GM10266 (cell line): Measurements from ENCODE around the gene AOPEP.

Experiments
- DNase-seq: peaks from one replicate; pipeline ENCODE4 v3.0.0; 2012; ENCODE audit errors: extremely low spot score
- TF ChIP-seq, protein P1 (sequence below): IDR thresholded peaks from 2 replicates; pipeline ENCODE4 v1.5.1; 2012; ENCODE audit warnings: mild to moderate bottlenecking, low read depth; ENCODE audit not compliant: control insufficient read depth, insufficient read depth; ENCODE audit errors: missing control alignments

AOPEP gene

DNA sequence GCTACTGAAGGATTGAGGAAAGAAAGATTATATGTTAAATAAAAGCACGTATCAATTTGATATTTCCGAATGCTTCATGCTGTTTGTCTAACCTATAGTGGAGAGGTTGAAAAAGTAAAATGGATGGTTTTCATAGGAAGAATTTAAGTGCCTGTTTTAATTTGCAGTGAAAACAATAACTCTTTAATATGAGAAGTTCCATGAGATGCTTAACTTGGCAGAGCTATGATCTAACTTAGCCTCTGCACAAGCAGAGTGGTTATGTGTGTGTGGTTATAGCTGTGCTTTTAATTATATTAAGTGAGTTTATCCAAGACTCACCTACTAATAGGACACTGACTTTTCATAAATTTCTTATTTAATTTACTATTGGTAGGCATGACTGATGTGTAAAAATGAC is 57.4 kb downstream of the AOPEP start:
- DNase-seq: no peak
- TF ChIP-seq, protein P1, sequence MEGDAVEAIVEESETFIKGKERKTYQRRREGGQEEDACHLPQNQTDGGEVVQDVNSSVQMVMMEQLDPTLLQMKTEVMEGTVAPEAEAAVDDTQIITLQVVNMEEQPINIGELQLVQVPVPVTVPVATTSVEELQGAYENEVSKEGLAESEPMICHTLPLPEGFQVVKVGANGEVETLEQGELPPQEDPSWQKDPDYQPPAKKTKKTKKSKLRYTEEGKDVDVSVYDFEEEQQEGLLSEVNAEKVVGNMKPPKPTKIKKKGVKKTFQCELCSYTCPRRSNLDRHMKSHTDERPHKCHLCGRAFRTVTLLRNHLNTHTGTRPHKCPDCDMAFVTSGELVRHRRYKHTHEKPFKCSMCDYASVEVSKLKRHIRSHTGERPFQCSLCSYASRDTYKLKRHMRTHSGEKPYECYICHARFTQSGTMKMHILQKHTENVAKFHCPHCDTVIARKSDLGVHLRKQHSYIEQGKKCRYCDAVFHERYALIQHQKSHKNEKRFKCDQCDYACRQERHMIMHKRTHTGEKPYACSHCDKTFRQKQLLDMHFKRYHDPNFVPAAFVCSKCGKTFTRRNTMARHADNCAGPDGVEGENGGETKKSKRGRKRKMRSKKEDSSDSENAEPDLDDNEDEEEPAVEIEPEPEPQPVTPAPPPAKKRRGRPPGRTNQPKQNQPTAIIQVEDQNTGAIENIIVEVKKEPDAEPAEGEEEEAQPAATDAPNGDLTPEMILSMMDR: no peak

DNA sequence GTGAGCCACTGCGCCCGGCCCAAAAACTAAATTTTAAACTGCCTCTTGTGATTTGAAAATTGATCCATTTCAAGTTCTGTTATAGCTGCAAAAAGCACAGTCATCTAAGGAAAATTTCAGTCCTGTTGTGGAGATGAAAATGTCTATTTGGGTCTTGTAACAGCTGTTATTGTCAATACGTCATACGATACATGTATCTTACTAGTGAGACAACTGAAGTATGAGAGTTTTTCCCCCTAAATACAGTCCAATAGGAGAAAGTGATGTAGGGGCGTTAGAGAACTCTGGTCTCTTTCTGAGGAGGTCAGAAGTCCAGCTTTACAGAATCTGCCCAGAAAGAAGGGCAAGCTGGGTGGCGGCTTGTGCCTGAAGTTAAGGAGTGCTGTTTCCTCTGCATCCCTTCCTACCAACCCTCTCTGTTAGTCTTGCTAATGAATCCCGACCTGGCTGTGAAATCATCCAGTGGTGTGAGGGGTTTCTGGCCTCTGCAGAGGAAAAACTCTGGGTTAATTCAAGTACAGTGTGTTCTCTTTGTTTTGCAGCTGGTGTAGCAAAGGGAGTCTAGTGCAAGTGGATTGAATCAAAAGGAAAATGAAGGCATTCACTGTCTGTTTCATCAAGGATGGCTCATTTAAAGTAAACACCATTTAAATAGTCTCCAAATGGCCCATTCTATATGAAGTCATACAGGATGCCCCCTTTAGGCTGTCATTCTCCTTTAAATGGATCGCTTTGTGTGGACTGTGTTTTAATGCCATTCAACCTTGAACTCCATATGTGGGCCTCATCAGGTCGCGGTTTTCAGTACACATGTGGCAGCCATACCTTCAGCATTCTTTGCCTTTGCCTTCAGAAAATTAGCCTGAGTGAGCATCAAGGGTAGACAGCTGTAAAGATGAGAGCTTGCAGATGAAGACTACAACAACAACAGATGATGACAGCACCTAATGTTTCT is 59.0 kb downstream of the AOPEP start:
- TF ChIP-seq, protein P1: no peak
- DNase-seq: no peak

DNA sequence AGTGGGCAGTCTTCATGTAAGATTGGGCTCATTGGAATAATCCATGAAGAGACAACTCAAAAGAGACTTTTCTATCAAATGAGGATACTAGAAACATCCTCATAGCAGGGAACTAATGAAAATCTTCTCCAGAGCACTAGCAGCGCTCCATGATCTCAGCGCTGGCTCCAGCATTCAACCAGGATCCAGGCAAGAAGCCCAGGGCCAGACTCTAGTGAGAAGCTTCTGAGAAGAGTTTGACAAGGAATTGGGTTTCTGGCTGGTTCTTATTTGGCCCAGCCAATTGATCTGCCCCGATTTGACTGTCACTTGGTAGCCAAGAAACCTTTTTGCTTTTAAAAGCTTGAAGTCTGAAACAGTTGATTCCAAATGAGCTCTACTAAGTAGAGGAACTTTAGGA is 60.1 kb downstream of the AOPEP start:
- TF ChIP-seq, protein P1: no peak
- DNase-seq: no peak

DNA sequence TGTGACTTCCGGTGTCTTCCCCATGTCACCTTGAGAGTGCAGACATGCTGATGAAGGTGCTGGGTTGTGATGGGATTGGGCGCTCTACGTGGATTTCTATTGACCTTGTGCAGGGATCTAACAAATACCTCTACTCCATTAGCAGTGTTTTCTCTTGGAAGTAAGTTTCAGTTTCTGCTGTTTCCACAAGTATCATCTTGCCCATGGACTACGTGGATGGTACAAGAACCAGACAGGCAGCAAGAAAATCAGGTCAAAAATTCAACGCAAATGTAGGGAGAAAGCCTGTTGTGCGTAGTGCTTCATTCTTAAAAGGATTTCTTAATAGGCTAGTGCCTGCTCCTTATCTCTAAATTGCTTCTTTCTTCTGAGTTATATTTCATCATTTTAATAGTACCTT is 60.8 kb downstream of the AOPEP start:
- DNase-seq: no peak

DNA sequence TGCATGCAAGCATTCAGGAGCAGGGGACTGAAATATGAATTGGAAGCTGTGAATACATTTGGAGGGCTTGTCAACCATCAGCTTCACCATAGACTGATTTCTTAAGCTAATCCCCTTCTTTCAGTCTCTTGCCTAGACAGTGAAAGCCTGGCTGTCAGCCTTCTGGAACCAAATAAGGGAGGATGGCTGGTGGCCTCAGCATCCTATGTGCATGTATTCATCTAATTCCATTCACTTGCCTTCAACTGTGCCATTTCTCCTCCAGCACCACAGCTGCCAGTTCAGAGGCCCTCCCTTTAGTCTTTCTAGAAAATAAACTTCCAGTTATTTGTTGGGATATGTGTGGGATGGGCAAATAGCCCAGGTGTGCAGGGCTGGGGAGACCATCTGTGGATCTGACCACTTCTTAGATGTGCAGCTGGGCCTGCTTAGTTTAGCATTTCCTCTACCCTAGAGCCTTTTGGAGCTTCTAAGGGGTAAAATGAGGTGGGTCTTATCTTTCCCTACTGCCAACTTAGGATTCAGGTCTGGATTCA is 62.1 kb downstream of the AOPEP start:
- no peak for DNase-seq
- TF ChIP-seq, protein P1: no peak

More for the DNA sequence above, 60.8 kb downstream of the AOPEP start:
- TF ChIP-seq, protein P1: no peak

DNA sequence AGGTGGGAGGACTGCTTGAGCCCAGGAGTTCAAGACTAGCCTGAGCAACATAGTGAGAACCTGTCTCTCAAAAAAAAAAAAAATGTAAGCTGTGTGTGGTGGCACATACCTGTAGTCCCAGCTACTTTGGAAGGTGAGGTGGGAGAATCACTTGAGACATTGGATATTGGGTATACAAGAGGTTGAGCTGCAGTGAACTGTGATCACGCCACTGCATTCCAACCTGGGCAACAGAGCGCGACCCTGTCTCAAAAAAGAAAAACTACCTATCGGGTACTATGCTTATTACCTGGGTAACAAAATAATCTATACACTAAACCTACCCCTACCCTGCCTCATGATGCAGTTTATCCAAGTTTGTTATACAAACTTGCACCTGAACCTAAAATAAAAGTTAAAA is 64.9 kb downstream of the AOPEP start:
- DNase-seq: no peak
- TF ChIP-seq, protein P1: no peak

DNA sequence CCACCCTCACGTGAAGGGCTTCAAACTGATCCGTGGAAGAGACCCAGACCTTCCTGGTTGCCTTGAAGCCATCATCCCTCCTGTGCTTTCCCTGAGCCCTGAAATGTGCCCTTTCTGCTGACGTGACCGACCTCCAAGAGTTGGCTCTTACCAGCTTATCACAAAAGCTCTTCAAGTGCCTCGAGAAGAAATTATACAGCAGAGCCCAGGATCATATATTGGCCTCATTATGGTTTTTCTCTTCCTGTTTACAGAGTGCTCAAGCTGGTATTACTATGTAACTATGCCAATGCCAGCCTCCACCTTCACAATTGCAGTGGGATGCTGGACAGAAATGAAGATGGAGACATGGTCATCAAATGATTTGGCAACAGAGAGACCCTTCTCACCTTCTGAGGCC is 66.0 kb downstream of the AOPEP start:
- TF ChIP-seq, protein P1: no peak
- no peak for DNase-seq
